ENCODE data around the gene MPC1.
"Not testable (repeated sequence)": the region's sequence is repeated elsewhere in the genome, so short reads cannot be mapped to it uniquely, and the experiment has no call there.

MPC1 gene

DNA sequence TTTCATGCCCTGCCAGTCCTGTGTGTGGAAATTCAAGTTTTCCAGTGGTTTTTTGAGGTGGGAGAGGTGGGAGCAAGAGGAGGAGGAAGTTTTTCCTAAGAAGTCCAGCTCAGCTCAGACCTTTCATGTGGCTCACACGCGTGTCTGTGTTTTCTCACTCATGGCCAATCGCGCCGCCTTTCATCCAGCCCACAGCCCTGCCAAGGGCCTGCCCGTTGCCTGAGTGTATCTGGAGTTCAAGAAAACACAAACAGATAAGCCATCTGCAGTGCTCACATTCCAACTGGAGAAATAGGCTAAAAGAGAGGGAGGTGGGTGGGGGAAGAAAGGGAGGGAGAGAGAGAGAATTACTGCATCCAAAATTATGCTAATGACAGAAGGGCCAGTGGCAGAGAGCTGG, 12.6 kb upstream of the MPC1 start:
- no peaks in the 10 kb centered on the region for H3K9me3 ChIP-seq
- no peaks in the 10 kb centered on the region for H3K4me1 ChIP-seq
- TF ChIP-seq, protein P1, sequence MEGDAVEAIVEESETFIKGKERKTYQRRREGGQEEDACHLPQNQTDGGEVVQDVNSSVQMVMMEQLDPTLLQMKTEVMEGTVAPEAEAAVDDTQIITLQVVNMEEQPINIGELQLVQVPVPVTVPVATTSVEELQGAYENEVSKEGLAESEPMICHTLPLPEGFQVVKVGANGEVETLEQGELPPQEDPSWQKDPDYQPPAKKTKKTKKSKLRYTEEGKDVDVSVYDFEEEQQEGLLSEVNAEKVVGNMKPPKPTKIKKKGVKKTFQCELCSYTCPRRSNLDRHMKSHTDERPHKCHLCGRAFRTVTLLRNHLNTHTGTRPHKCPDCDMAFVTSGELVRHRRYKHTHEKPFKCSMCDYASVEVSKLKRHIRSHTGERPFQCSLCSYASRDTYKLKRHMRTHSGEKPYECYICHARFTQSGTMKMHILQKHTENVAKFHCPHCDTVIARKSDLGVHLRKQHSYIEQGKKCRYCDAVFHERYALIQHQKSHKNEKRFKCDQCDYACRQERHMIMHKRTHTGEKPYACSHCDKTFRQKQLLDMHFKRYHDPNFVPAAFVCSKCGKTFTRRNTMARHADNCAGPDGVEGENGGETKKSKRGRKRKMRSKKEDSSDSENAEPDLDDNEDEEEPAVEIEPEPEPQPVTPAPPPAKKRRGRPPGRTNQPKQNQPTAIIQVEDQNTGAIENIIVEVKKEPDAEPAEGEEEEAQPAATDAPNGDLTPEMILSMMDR (IDR thresholded peaks at IDR 0.05; ENCODE audit: low read depth, low read length), result no peak
- DNase-seq, result no peak
- H3K36me3 ChIP-seq, result no peaks in the 10 kb centered on the region
- H3K27me3 ChIP-seq, result no peaks in the 10 kb centered on the region
- H3K4me3 ChIP-seq (ENCODE audit: low read depth, low read length), result no peak overlapping the region

DNA sequence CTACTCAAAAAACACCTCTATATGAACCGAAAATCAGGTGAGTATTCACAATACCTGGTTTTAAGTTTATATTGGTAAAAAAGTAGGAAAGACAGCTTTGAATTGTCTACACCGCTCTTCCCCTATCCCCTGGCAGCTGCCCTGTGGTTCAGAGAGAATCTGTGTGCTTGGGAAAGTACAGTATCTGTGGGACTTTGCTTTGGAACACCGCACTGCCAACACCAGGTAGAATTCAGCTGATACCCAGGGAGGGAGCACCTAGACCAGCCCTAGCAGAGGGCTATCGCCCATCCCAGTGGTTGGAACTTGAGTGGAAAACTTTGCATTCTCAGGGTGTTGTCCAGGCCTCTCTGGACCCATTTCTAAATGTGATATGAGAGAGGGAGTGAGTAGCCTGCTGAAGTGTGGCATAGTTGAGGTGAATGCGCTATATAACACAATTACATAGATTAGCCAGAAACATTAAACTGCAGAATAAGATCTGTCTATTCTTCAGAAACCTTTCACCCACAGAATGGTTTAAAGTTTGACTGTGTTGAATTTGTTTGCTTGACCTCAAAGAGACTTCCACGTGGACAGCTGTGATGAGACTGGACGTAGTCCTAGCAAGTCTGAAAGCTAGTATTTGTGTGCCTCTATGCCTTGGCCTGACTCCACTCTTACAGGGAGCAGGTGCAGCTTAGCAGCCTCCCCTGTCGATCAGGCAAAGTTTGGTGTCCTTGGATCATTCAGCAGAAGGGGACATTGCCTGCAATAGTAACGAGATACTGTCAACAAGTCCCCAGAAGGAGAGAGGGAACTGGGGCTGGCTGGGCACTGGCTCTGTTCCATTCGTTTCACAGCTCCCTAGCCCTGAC, 11.5 kb upstream of the MPC1 start:
- H3K36me3 ChIP-seq, result no peaks in the 10 kb centered on the region
- no peaks in the 10 kb centered on the region for H3K9me3 ChIP-seq
- DNase-seq, result no peak
- no peaks in the 10 kb centered on the region for H3K4me1 ChIP-seq
- TF ChIP-seq, protein P1 (IDR thresholded peaks at IDR 0.05; ENCODE audit: low read depth, low read length), result no peak
- H3K27me3 ChIP-seq, result no peaks in the 10 kb centered on the region
- no peak overlapping the region for H3K4me3 ChIP-seq (ENCODE audit: low read depth, low read length)

DNA sequence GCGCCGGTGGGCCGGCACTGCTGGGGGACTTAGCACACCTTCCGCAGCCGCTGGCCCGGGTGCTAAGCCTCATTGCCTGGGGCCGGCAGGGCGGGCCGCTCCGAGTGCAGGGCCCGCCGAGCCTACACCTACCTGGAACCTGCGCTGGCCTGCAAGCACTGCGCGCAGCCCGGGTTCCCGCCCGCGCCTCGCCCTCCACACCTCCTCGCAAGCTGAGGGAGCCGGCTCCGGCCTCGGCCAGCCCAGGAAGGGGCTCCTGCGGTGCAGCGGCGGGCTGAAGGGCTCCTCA, 10.7 kb upstream of the MPC1 start:
- Histone ChIP-seq H3K4me3 (ENCODE audit: low read depth, low read length) (no peak overlapping the region), H3K27me3 (no peaks in the 10 kb centered on the region), H3K36me3 (no peaks in the 10 kb centered on the region), H3K4me1 (no peaks in the 10 kb centered on the region), H3K9me3 (no peaks in the 10 kb centered on the region)
- TF ChIP-seq, protein P1 (IDR thresholded peaks at IDR 0.05; ENCODE audit: low read depth, low read length), result no peak
- no peak for DNase-seq

DNA sequence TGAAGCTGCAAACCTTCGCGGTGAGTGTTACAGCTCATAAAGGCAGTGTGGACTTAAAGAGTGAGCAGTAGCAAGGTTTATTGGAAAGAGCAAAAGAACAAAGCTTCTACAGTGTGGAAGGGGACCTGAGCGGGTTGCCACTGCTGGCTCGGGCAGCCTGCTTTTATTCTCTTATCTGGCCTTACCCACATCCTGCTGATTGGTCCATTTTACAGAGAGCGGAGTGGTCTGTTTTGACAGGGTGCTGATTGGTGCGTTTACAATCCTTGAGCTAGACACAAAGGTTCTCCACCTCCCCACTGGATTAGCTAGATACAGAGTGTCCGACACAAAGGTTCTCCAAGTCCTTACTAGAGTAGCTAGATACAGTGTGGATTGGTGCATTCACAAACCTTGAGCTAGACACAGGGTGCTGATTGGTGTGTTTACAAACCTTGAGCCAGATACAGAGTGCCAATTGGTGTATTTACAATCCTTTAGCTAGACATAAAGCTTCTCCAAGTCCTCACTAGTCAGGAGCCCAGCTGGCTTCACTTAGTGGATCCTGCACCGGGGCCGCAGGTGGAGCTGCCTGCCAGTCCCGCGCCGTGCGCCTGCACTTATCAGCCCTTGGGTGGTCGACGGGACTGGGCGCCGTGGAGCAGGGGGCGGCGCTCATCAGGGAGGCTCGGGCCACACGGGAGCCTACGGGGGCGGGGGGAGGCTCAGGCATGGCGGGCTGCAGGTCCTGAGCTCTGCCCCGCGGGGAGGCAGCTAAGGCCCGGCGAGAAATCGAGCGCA, 10.2 kb upstream of the MPC1 start:
- not testable (repeated sequence) for H3K9me3 ChIP-seq; H3K4me1 ChIP-seq; H3K27me3 ChIP-seq; DNase-seq; H3K36me3 ChIP-seq; H3K4me3 ChIP-seq (ENCODE audit: low read depth, low read length)

DNA sequence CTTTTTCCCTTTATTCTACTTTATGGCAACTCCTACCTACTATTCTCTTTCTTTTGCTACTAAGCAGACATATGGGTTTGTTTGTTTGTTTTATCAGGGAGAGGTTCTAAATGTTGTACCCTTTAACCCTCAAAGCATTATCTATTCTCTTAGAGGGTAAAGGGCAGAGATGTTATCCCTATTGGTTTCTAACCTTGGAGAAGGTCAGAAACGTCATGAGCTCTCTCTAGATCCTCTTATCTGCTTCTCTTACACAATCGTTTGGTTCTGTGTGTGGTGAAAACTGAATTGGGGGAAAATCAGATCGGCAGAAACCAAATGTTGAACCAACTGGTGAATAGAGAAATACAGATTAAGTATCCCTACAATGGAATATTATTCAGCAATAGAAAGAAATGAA, 6.4 kb upstream of the MPC1 start:
- no peak overlapping the region for H3K4me3 ChIP-seq (ENCODE audit: low read depth, low read length)
- H3K36me3 ChIP-seq, result no peaks in the 10 kb centered on the region
- TF ChIP-seq, protein P1 (IDR thresholded peaks at IDR 0.05; ENCODE audit: low read depth, low read length), result no peak
- no peaks in the 10 kb centered on the region for H3K4me1 ChIP-seq
- DNase-seq, result no peak
- no peaks in the 10 kb centered on the region for H3K27me3 ChIP-seq
- no peaks in the 10 kb centered on the region for H3K9me3 ChIP-seq

DNA sequence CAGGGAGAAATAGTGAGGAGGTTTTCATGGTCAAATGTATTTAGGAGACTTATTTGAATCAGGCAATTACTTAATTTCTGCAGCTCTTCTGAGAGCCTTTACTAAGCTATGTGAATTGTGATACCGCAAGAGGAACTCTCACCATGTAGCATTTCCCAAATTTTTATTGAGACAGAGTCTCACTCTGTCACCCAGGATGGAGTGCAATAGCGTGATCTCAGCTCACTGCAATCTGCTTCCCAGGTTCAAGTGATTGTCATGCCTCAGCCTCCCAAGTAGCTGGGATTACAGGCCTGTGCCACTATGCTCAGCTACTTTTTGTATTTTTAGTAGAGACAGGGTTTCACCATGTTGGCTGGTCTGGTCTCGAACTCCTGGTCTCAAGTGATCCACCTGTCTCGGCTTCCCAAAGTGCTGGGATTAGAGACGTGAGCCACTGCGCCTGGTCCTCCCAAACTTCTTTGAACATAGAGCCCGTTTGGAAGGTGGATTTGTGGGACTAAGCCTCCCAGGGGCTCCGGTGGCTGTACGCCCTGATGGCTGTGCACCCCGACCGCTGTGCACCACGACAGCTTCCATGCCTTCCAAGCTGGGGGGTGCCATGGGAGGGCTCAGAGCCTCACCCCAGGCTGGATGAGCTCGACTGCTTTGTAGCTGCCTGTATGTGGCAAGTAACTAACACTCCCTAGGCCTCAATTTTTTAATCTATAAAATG, 5.7 kb upstream of the MPC1 start:
- H3K9me3 ChIP-seq, result no peaks in the 10 kb centered on the region
- TF ChIP-seq, protein P1 (IDR thresholded peaks at IDR 0.05; ENCODE audit: low read depth, low read length), result no peak
- H3K36me3 ChIP-seq, result no peaks in the 10 kb centered on the region
- no peak overlapping the region for H3K4me3 ChIP-seq (ENCODE audit: low read depth, low read length)
- H3K4me1 ChIP-seq, result no peaks in the 10 kb centered on the region
- H3K27me3 ChIP-seq, result no peaks in the 10 kb centered on the region
- DNase-seq, result no peak

Measured in BE2C (cell line).